Mesendoderm (in vitro differentiated cells): ENCODE measurements around the gene TXNIP.

Experiments used
- DNase-seq: peaks from one replicate; pipeline ENCODE4 v3.0.0; 2013
- H2AK5ac ChIP-seq: 2 replicates; pipeline ENCODE4 v1.6.1; 2013; ENCODE audit warnings: low read length, inconsistent platforms
- H2BK120ac ChIP-seq: 2 replicates; pipeline ENCODE4 v1.6.1; 2013; ENCODE audit warnings: low read depth, mild to moderate bottlenecking, low read length, moderate library complexity, mixed read lengths
- H2BK15ac ChIP-seq: replicated peaks from 2 replicates; pipeline ENCODE4 v1.6.1; 2013; ENCODE audit warnings: low read depth, mild to moderate bottlenecking, moderate library complexity
- H2BK5ac ChIP-seq: 2 replicates; pipeline ENCODE4 v1.6.1; 2013; ENCODE audit warnings: low read length, inconsistent platforms
- H3K18ac ChIP-seq: 2 replicates; pipeline ENCODE4 v1.6.1; 2013; ENCODE audit warnings: mild to moderate bottlenecking, low read length, mixed read lengths
- H3K23ac ChIP-seq: one replicate; pipeline ENCODE4 v1.6.1; 2013; ENCODE audit warnings: low read length
- H3K27ac ChIP-seq: 2 replicates; pipeline ENCODE4 v1.5.1; 2013; ENCODE audit warnings: low read depth, mild to moderate bottlenecking, inconsistent platforms, low read length, moderate library complexity
- H3K27me3 ChIP-seq: 2 replicates; pipeline ENCODE4 v1.6.1; 2013; ENCODE audit warnings: low read length, control low read depth, mild to moderate bottlenecking, inconsistent platforms; ENCODE audit not compliant: insufficient read depth, poor library complexity
- H3K36me3 ChIP-seq: 2 replicates; pipeline ENCODE4 v1.6.1; 2013; ENCODE audit warnings: low read length, inconsistent platforms; ENCODE audit not compliant: control insufficient read depth, insufficient read depth
- H3K4ac ChIP-seq: one replicate; pipeline ENCODE4 v1.6.1; 2013; ENCODE audit warnings: low read depth, mild to moderate bottlenecking, low read length, moderate library complexity
- H3K4me1 ChIP-seq: 2 replicates; pipeline ENCODE4 v1.6.1; 2013; ENCODE audit warnings: low read depth, low read length, inconsistent platforms; ENCODE audit not compliant: control insufficient read depth
- H3K4me2 ChIP-seq: 2 replicates; pipeline ENCODE4 v1.6.1; 2013; ENCODE audit warnings: low read length
- H3K4me3 ChIP-seq: 2 replicates; pipeline ENCODE4 v1.5.1; 2013; ENCODE audit warnings: mild to moderate bottlenecking, low read length
- H3K56ac ChIP-seq: one replicate; pipeline ENCODE4 v1.6.1; 2013; ENCODE audit warnings: low read length
- H3K79me1 ChIP-seq: 2 replicates; pipeline ENCODE4 v1.6.1; 2013; ENCODE audit warnings: low read length, inconsistent platforms
- H3K79me2 ChIP-seq: 2 replicates; pipeline ENCODE4 v1.6.1; 2013; ENCODE audit warnings: mild to moderate bottlenecking, low read length; ENCODE audit not compliant: control insufficient read depth, insufficient read depth
- H3K9ac ChIP-seq: 2 replicates; pipeline ENCODE4 v1.6.1; 2013; ENCODE audit warnings: low read length, inconsistent platforms
- H4K5ac ChIP-seq: one replicate; pipeline ENCODE4 v1.6.1; 2013; ENCODE audit warnings: low read length
- H4K8ac ChIP-seq: one replicate; pipeline ENCODE4 v1.6.1; 2013; ENCODE audit warnings: low read depth, mild to moderate bottlenecking, control low read depth, low read length, moderate library complexity
- WGBS: extraction: QIAGEN DNeasy Blood & Tissue Kit; methylation state at CpG from one replicate; pipeline ENCODE4 v1.1.7; 2013; ENCODE audit warnings: low lambda C conversion rate, missing lambda C conversion rate; ENCODE audit not compliant: insufficient coverage; ENCODE audit errors: extremely low coverage; 5-methylcytosine and 5-hydroxymethylcytosine counted together

TXNIP gene

DNA sequence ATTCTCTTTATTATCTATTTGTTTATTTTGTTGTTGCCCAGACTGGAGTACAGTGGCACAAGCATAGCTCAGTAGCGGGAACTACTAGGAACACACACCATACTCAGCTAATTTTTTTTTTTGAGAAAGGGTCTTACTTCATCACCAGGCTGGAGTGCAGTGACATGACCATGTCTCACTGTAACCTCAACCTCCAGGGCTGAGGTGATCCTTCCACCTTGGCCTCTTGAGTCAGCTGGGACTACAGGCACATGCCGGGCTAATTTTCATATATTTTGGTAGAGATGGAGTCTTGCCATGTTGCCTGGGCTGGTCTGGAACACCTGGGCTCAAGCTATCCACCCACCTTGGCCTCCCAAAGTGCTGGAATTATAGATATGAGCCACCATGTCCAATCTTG is 5.3 kb upstream of the TXNIP start:
- no CpG with 5 or more reads among the region's 2 CpGs for WGBS

DNA sequence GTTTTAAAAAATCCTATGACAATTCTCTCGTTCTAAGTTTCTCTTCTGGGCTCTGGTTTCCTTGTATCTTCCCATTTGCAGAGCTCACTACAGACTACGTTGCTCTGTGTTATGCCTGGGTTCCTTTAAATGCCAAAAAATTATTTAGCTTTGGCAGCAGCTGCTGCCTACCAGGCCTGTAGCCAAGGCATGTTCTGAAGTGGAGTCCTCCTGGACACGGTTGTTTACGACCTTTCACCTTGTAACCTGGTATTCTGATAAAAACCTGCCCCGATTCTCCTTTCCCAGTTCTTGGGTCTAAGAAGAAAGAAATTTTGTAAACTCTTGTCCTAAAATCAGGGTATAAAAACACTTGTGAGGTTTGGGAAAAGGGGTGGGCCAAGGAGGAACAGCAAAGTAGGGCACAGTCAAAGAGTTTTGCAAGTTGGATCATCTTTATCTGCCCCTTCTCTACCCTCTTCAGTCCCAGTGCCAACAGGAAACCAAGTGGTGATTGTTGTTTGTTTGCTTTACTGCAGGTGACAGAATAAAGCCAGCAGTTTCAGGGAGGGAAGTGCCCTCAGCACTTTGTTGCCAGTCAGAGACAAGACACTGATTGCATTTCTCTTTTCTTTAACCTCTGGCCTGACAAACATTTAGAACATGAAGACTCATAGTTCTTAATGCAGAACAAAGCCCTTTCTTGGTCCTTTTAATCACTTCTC is 3.1 kb upstream of the TXNIP start:
- H2BK120ac ChIP-seq = no peak overlapping the region
- no peak overlapping the region for H2BK5ac ChIP-seq
- H3K56ac ChIP-seq = no peak overlapping the region
- no peak overlapping the region for H3K18ac ChIP-seq
- H3K27ac ChIP-seq = no peak overlapping the region
- no peak overlapping the region for H3K23ac ChIP-seq
- peak overlapping the region; percentile 64 for H2BK15ac ChIP-seq
- H2AK5ac ChIP-seq = no peak overlapping the region
- no peak overlapping the region for H3K4me2 ChIP-seq
- no peaks in the 10 kb centered on the region for H3K79me1 ChIP-seq
- no CpG with 5 or more reads among the region's 5 CpGs for WGBS
- H3K4me1 ChIP-seq = peaks cover 2% of the 10 kb centered on the region
- H4K8ac ChIP-seq = no peak overlapping the region
- H3K9ac ChIP-seq = no peak overlapping the region
- no peak overlapping the region for H4K5ac ChIP-seq
- H3K27me3 ChIP-seq = no peaks in the 10 kb centered on the region
- H3K36me3 ChIP-seq = no peaks in the 10 kb centered on the region
- H3K4ac ChIP-seq = no peak overlapping the region
- DNase-seq = no peak
- H3K4me3 ChIP-seq = no peak overlapping the region
- H3K79me2 ChIP-seq = no peaks in the 10 kb centered on the region

More for the DNA sequence above, 5.3 kb upstream of the TXNIP start:
- no peak overlapping the region for H2BK5ac ChIP-seq
- no peak overlapping the region for H3K18ac ChIP-seq
- H3K4me2 ChIP-seq = no peak overlapping the region
- H2AK5ac ChIP-seq = no peak overlapping the region
- H3K9ac ChIP-seq = no peak overlapping the region
- peaks cover 2% of the 10 kb centered on the region for H3K4me1 ChIP-seq
- H3K36me3 ChIP-seq = no peaks in the 10 kb centered on the region
- H4K5ac ChIP-seq = no peak overlapping the region
- H3K27me3 ChIP-seq = no peaks in the 10 kb centered on the region
- no peak overlapping the region for H2BK15ac ChIP-seq
- H3K27ac ChIP-seq = no peak overlapping the region
- H2BK120ac ChIP-seq = no peak overlapping the region
- H3K4me3 ChIP-seq = no peak overlapping the region
- H3K56ac ChIP-seq = no peak overlapping the region
- no peaks in the 10 kb centered on the region for H3K79me2 ChIP-seq
- H4K8ac ChIP-seq = no peak overlapping the region
- no peak for DNase-seq
- H3K79me1 ChIP-seq = no peaks in the 10 kb centered on the region
- H3K23ac ChIP-seq = no peak overlapping the region
- no peak overlapping the region for H3K4ac ChIP-seq

DNA sequence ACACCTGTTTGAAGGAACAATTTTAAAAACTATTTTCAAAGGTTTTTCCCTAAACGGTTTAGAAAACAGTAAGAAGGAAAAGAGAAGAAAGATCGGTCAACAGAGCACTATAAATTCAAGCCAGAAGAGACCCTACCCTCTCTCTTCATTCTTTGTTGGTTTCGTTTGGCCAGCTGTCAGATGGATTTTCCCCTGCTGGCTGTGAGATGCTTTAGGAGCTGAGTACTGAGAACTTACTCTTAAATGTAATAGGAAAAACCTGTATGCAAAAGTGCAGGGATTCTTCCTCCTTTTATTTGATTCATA is 1.3 kb upstream of the TXNIP start:
- Histone ChIP-seq H4K8ac (no peak overlapping the region), H3K36me3 (no peaks in the 10 kb centered on the region), H3K56ac (no peak overlapping the region), H2BK5ac (no peak overlapping the region), H2BK15ac (no peak overlapping the region), H3K4ac (no peak overlapping the region), H2AK5ac (no peak overlapping the region), H2BK120ac (no peak overlapping the region), H3K9ac (no peak overlapping the region), H3K79me2 (no peaks in the 10 kb centered on the region), H3K27me3 (no peaks in the 10 kb centered on the region), H3K27ac (no peak overlapping the region), H3K4me3 (no peak overlapping the region), H3K4me2 (no peak overlapping the region), H3K79me1 (no peaks in the 10 kb centered on the region), H3K23ac (no peak overlapping the region), H3K4me1 (peaks cover 2% of the 10 kb centered on the region), H3K18ac (no peak overlapping the region), H4K5ac (no peak overlapping the region)
- no peak for DNase-seq
- no CpG with 5 or more reads among the region's 3 CpGs for WGBS

DNA sequence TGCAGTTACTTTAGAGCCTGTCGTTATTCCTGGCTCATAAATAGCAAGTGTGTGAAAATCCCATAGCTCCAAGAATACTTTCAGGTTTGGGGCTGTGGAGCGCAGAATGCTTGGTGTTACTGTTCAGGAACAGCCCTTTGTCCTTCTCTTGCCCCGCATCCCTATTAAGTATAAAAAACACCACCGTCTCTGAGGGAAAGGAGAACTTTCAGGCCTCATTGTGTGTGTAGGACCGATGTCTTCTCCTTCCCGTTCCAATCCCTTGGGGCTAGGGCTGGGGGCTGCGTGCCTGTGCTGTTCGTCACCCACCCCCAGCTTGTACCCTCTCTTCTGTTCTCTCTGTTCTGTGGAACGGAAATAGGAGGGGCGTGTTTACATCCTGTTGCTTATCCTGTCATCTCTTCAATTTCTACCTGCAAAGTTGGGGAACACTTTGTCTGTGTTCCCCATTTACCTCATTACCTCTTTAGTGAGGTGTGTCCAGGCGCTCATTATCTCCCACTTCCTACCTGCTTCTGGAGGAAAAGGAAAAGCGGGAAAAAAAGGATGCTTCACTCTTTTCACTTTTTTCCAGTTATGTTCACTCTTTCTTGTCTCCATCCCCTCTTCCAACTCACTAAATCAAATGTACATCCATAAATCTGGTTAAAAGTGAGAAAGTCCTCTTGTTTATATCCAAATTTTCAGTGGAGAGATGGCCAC is 788 bp upstream of the TXNIP start:
- Histone ChIP-seq H3K79me2 (no peaks in the 10 kb centered on the region), H2BK15ac (no peak overlapping the region), H3K4me3 (peak overlapping the region; percentile 25), H2BK120ac (no peak overlapping the region), H3K4me2 (peak overlapping the region; percentile 77), H4K5ac (no peak overlapping the region), H3K56ac (peak overlapping the region; percentile 85), H3K79me1 (no peaks in the 10 kb centered on the region), H4K8ac (no peak overlapping the region), H3K4me1 (peaks cover 2% of the 10 kb centered on the region), H2BK5ac (peak overlapping the region; percentile 34), H3K23ac (no peak overlapping the region), H3K18ac (no peak overlapping the region), H3K9ac (peak overlapping the region; percentile 57), H3K4ac (no peak overlapping the region), H3K27me3 (no peaks in the 10 kb centered on the region), H3K36me3 (no peaks in the 10 kb centered on the region), H3K27ac (no peak overlapping the region), H2AK5ac (no peak overlapping the region)
- peak; percentile 40 for DNase-seq
- WGBS = no CpG with 5 or more reads among the region's 12 CpGs

DNA sequence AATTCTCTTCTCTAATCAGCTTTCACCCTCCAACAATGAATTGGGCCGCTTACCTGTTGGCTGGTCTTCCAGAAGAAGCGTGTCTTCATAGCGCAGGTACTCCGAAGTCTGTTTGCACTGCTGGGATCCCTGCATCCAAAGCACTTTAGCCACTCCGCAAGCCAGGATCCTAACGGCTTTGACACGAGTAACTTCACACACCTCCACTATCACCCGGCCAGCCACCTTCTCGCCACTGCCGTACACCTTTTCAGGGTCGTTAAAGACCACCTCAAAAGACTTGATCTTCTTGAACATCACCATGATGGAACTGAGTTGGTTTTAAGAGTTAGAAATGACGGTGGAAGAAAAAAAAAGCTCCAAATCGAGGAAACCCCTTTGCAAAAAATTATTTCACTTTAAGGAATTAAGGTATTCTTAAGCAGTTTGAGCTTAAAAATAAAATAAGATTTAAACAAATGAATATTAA is 381 bp downstream of the TXNIP start:
- peak overlapping the region; percentile 14 for H3K4me2 ChIP-seq
- H4K5ac ChIP-seq = no peak overlapping the region
- H3K9ac ChIP-seq = peak overlapping the region; percentile 43
- no peak overlapping the region for H3K23ac ChIP-seq
- H3K79me2 ChIP-seq = no peaks in the 10 kb centered on the region
- H3K27me3 ChIP-seq = no peaks in the 10 kb centered on the region
- no peak overlapping the region for H3K27ac ChIP-seq
- DNase-seq = no peak
- no peak overlapping the region for H2BK120ac ChIP-seq
- H3K4me3 ChIP-seq = peak overlapping the region; percentile 2
- WGBS = no CpG with 5 or more reads among the region's 13 CpGs
- no peaks in the 10 kb centered on the region for H3K79me1 ChIP-seq
- no peak overlapping the region for H2AK5ac ChIP-seq
- H2BK15ac ChIP-seq = no peak overlapping the region
- peak overlapping the region; percentile 45 for H3K56ac ChIP-seq
- no peak overlapping the region for H2BK5ac ChIP-seq
- H4K8ac ChIP-seq = no peak overlapping the region
- H3K36me3 ChIP-seq = no peaks in the 10 kb centered on the region
- peak overlapping the region; percentile 82 for H3K18ac ChIP-seq
- H3K4me1 ChIP-seq = peaks cover 2% of the 10 kb centered on the region
- no peak overlapping the region for H3K4ac ChIP-seq
